ENCODE measurements around the gene KRTAP5-3. TPM values are rescaled to one million over a fixed set of nuclear protein-coding genes. Genes with fewer than 3 reads are reported as not detected.

KRTAP5-3 gene
- total RNA-seq, 1 experiment from 2014 or later: not detected

DNA sequence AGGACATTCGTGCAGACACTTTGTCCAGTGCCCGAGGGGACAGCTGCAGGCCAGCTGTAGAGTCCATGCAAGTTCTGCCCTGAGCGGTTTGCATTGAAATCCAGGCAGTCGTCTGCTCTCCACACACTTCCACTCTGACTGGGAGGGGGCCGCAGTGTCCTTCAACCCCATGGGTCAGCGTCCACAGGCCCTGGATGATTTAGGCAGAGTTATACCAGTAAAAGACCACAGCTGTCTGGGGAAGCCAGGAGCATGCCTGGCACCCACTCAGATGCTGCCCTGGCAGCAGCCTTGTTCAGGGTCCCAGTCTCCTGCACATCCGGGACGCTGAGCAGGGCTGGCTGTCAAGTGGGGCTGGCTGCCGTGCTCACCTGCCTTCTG is 47.8 kb upstream of the KRTAP5-3 start:
- H3K4me3 Mint-ChIP-seq: no peak overlapping the region
- no peaks in the 10 kb centered on the region for H3K4me1 ChIP-seq (ENCODE audit: insufficient read depth, low read length)
- no peaks in the 10 kb centered on the region for H3K79me1 ChIP-seq (ENCODE audit: insufficient read depth, low read depth, low read length, poor library complexity, severe bottlenecking)
- no peak overlapping the region for H3K4ac ChIP-seq (ENCODE audit: low read depth, low read length)
- H3K27ac ChIP-seq (ENCODE audit: insufficient read length, low read depth, low read length): no peak overlapping the region
- no peak overlapping the region for H2BK15ac ChIP-seq (ENCODE audit: low read depth, low read length)
- peaks cover 4 to 9% of the 10 kb centered on the region in 2 experiments; a peak in 3 of 4 replicates for H3K4me1 Mint-ChIP-seq
- no peak overlapping the region; the same call in 1 of the 2 replicates for H3K14ac ChIP-seq (ENCODE audit: insufficient read depth, low read length)
- WGBS (ENCODE audit: extremely low coverage, insufficient read length, low lambda C conversion rate): no CpG with 5 or more reads among the region's 9 CpGs
- H2BK120ac ChIP-seq (ENCODE audit: low read depth, low read length, poor library complexity, severe bottlenecking): no peak overlapping the region
- no peaks in the 10 kb centered on the region for H3K36me3 Mint-ChIP-seq (ENCODE audit: insufficient read depth in 1 of 3, low read depth in 3 of 3)
- no peak overlapping the region for H4K8ac ChIP-seq (replicated peaks; ENCODE audit: insufficient read length, low read depth, low read length)
- no peaks in the 10 kb centered on the region; the same call in 1 of the 2 replicates for H3K27me3 ChIP-seq (ENCODE audit: insufficient read depth, low read length)
- no peak overlapping the region for H3T11ph ChIP-seq (ENCODE audit: low read length)
- H3K4me2 ChIP-seq (ENCODE audit: insufficient read depth, insufficient read length, low read length): no peak overlapping the region
- no peaks in the 10 kb centered on the region for H4K20me1 ChIP-seq (ENCODE audit: control insufficient read depth, insufficient read depth, insufficient read length)
- no peak overlapping the region for H4K5ac ChIP-seq (ENCODE audit: insufficient read length, low read depth, low read length)
- no peaks in the 10 kb centered on the region for H3K9me3 Mint-ChIP-seq
- H3K56ac ChIP-seq (ENCODE audit: insufficient read length, low read depth, low read length): no peak overlapping the region
- no peak overlapping the region for H4K91ac ChIP-seq (ENCODE audit: insufficient read length, low read depth, low read length)
- H3K18ac ChIP-seq (ENCODE audit: insufficient read length, low read depth, low read length): no peak overlapping the region
- no peak for DNase-seq
- no peak overlapping the region for H2AFZ ChIP-seq (ENCODE audit: low read length)
- no peaks in the 10 kb centered on the region for H3K79me2 ChIP-seq (ENCODE audit: insufficient read depth, low read length)
- H3K23me2 ChIP-seq (ENCODE audit: insufficient read length, low read depth, low read length, poor library complexity, severe bottlenecking): no peaks in the 10 kb centered on the region
- no peak overlapping the region for H3K9ac ChIP-seq (ENCODE audit: extremely low read depth, insufficient read length, low read length)
- no peak overlapping the region for H2AK5ac ChIP-seq (ENCODE audit: insufficient read length, low read length)
- H3K23ac ChIP-seq (ENCODE audit: insufficient read length, low read depth, low read length): no peak overlapping the region
- H3K27me3 Mint-ChIP-seq (ENCODE audit: low read depth): peaks cover 45% of the 10 kb centered on the region
- TF ChIP-seq, protein P1, sequence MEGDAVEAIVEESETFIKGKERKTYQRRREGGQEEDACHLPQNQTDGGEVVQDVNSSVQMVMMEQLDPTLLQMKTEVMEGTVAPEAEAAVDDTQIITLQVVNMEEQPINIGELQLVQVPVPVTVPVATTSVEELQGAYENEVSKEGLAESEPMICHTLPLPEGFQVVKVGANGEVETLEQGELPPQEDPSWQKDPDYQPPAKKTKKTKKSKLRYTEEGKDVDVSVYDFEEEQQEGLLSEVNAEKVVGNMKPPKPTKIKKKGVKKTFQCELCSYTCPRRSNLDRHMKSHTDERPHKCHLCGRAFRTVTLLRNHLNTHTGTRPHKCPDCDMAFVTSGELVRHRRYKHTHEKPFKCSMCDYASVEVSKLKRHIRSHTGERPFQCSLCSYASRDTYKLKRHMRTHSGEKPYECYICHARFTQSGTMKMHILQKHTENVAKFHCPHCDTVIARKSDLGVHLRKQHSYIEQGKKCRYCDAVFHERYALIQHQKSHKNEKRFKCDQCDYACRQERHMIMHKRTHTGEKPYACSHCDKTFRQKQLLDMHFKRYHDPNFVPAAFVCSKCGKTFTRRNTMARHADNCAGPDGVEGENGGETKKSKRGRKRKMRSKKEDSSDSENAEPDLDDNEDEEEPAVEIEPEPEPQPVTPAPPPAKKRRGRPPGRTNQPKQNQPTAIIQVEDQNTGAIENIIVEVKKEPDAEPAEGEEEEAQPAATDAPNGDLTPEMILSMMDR (conservative IDR thresholded peaks at IDR 0.05): no peak
- H2BK12ac ChIP-seq (ENCODE audit: insufficient read length, low read depth, low read length): no peak overlapping the region
- no peaks in the 10 kb centered on the region for H3K9me3 ChIP-seq (ENCODE audit: control insufficient read depth, low read depth, low read length)
- H2BK5ac ChIP-seq (ENCODE audit: insufficient read length, low read length): no peak overlapping the region
- no peak overlapping the region for H3K27ac Mint-ChIP-seq
- H2BK20ac ChIP-seq (ENCODE audit: low read depth, low read length, poor library complexity, severe bottlenecking): no peak overlapping the region
